CD4-positive, alpha-beta T cell (primary cell): ENCODE data around the gene ACOD1. TPM values are rescaled to one million over a fixed set of nuclear protein-coding genes. Genes with fewer than 3 reads are reported as not detected.
"Not testable (repeated sequence)": the region's sequence is repeated elsewhere in the genome, so short reads cannot be mapped to it uniquely, and the experiment has no call there.

Experiments
- ATAC-seq: fragments of 200-7000 bp; cut with Tn5 transposase; one replicate; pipeline ENCODE4 v1.10.0; 2022; ENCODE audit warnings: mild to moderate bottlenecking; ENCODE audit not compliant: poor library complexity
- CTCF ChIA-PET: fragments of 350-600 bp; sonication (Branson Sonifier 250); formaldehyde crosslinking; loops from one replicate; lab custom pipeline; 2021; ENCODE audit warnings: antibody characterized with exemption, inconsistent platforms; lab: Charles Lee
- POLR2A ChIA-PET: fragments of 350-600 bp; sonication (Branson Sonifier 250); formaldehyde crosslinking; loops from one replicate; lab custom pipeline; 2021; ENCODE audit warnings: antibody characterized with exemption, inconsistent platforms; lab: Charles Lee
- DNase-seq, 14 experiments: peaks; one replicate each; pipeline ENCODE4 v3.0.0-alpha.2; 2013 to 2020; ENCODE audit warnings: mixed read lengths in 2 of 14
- H3K27ac ChIP-seq, 2 donors: one replicate each; pipeline versions ENCODE4 v1.5.1 to v1.7.0; 2013; ENCODE audit warnings: low read length in 2 of 2, low read depth in 1 of 2, mild to moderate bottlenecking in 1 of 2
- H3K27me3 ChIP-seq, 2 experiments: 1 replicate in 1 of 2; 2 replicates in 1 of 2; pipeline versions ENCODE4 v1.6.1 to v1.7.0; 2013; ENCODE audit warnings: low read length in 2 of 2, control low read depth in 1 of 2, mild to moderate bottlenecking in 1 of 2, moderate library complexity in 1 of 2; ENCODE audit not compliant: insufficient read depth in 2 of 2, control insufficient read depth in 1 of 2
- H3K36me3 ChIP-seq: one replicate; pipeline ENCODE4 v1.6.1; 2013; ENCODE audit warnings: low read length, control low read depth; ENCODE audit not compliant: insufficient read depth
- H3K4me1 ChIP-seq: one replicate; pipeline ENCODE4 v1.6.1; 2013; ENCODE audit warnings: low read length, control low read depth; ENCODE audit not compliant: insufficient read depth
- H3K4me3 ChIP-seq: one replicate; pipeline ENCODE4 v1.5.1; 2013; ENCODE audit warnings: mild to moderate bottlenecking, low read length, moderate library complexity
- H3K9me3 ChIP-seq, 2 experiments: 1 replicate in 1 of 2; 2 replicates in 1 of 2; pipeline versions ENCODE4 v1.6.1 to v1.7.0; 2013; ENCODE audit warnings: low read length in 2 of 2, mild to moderate bottlenecking in 2 of 2, control low read depth in 1 of 2, moderate library complexity in 1 of 2; ENCODE audit not compliant: control insufficient read depth in 1 of 2, insufficient read depth in 1 of 2
- H3K27ac Mint-ChIP-seq: one replicate; pipeline ENCODE4 v1.8.0; 2020; ENCODE audit warnings: mixed read lengths
- H3K27me3 Mint-ChIP-seq: one replicate; pipeline ENCODE4 v1.8.0; 2021; ENCODE audit warnings: mixed read lengths
- H3K36me3 Mint-ChIP-seq: one replicate; pipeline ENCODE4 v1.8.0; 2021; ENCODE audit warnings: low read depth, mixed read lengths
- H3K4me1 Mint-ChIP-seq: one replicate; pipeline ENCODE4 v1.8.0; 2021; ENCODE audit warnings: low read depth, mixed read lengths
- H3K4me3 Mint-ChIP-seq: one replicate; pipeline ENCODE4 v1.8.0; 2020; ENCODE audit warnings: mild to moderate bottlenecking, mixed read lengths
- H3K9me3 Mint-ChIP-seq: one replicate; pipeline ENCODE4 v1.8.0; 2020; ENCODE audit warnings: mixed read lengths
- intact Hi-C, 2 experiments: fragments of 100-400 bp; cut with DNase I in 1 of 2; cut with micrococcal nuclease in 1 of 2; formaldehyde crosslinking; loops; one replicate each; pipeline versions ENCODE4 v1.15.1 to v1.9.0; 2023 to 2025; cut with DNase I, micrococcal nuclease
- total RNA-seq, 174 experiments: library from RNA in 2 of 174; stranded (reverse) in 2 of 174; gene quantifications; one replicate each; pipeline ENCODE4 v1.2.3 and lab custom pipeline; 2021 to 2026
- TF ChIP-seq, protein P1 (sequence below): fragments of 200-600 bp; IDR thresholded peaks from one replicate; pipeline ENCODE4 v1.8.0; 2022; ENCODE audit warnings: antibody characterized with exemption, mild to moderate bottlenecking

Gene ACOD1
- total RNA-seq, 2 experiments from 2014 or later: not detected

DNA sequence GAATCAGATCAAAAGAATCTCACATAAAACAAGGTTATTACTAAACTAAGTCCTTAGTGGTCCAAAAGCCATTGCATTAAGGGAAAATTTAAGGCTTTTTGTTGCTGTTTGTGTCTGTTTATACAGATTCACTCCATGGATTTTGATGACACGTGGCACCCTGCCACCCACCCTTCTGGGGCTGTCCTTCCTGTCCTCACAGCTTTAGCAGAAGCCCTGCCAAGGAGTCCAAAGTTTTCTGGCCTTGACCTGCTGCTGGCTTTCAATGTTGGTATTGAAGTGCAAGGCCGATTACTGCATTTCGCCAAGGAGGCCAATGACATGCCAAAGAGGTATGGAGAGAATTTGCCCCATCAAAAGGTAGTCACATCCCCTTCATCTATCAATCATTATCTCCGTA lies 6.9 kb downstream of the ACOD1 start:
- POLR2A ChIA-PET: no interaction called here
- peaks cover 1% of the 10 kb centered on the region for H3K9me3 Mint-ChIP-seq
- Histone ChIP-seq H3K9me3 (peaks cover 8 to 9% of the 10 kb centered on the region in 2 experiments), H3K27ac (no peak overlapping the region), H3K27me3 (peaks cover 3 to 5% of the 10 kb centered on the region in 2 experiments), H3K4me1 (no peaks in the 10 kb centered on the region), H3K4me3 (no peak overlapping the region), H3K36me3 (no peaks in the 10 kb centered on the region)
- DNase-seq (no peak), ATAC-seq (no peak)
- H3K36me3 Mint-ChIP-seq: peaks cover 1% of the 10 kb centered on the region
- peaks cover 20% of the 10 kb centered on the region for H3K27me3 Mint-ChIP-seq
- CTCF ChIA-PET: no interaction called here
- no peak overlapping the region for H3K27ac Mint-ChIP-seq
- no peaks in the 10 kb centered on the region for H3K4me1 Mint-ChIP-seq
- intact Hi-C loops: no loop called here
- TF ChIP-seq, protein P1, sequence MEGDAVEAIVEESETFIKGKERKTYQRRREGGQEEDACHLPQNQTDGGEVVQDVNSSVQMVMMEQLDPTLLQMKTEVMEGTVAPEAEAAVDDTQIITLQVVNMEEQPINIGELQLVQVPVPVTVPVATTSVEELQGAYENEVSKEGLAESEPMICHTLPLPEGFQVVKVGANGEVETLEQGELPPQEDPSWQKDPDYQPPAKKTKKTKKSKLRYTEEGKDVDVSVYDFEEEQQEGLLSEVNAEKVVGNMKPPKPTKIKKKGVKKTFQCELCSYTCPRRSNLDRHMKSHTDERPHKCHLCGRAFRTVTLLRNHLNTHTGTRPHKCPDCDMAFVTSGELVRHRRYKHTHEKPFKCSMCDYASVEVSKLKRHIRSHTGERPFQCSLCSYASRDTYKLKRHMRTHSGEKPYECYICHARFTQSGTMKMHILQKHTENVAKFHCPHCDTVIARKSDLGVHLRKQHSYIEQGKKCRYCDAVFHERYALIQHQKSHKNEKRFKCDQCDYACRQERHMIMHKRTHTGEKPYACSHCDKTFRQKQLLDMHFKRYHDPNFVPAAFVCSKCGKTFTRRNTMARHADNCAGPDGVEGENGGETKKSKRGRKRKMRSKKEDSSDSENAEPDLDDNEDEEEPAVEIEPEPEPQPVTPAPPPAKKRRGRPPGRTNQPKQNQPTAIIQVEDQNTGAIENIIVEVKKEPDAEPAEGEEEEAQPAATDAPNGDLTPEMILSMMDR: no peak
- no peak overlapping the region for H3K4me3 Mint-ChIP-seq

DNA sequence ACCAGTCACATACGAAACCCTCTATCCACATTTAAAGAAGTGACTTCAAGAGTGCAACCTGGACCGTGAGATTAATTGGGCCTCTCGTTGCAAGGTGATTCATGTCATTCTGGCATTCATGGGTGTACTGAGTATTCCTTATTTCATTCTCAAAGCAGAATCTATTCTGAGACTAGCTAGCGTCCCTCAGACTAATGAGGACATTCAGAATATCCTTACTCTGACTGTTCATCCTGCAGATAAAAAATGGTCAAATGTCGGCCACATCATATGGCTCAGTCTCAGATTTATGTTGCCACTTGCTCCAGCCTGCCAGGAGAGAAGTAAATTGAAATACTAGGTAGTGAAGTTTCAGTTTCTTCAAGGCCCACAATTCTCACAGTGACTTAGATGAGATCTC lies 7.3 kb downstream of the ACOD1 start:
- no peak overlapping the region for H3K4me3 ChIP-seq
- Mint-ChIP-seq H3K27me3 (peaks cover 20% of the 10 kb centered on the region), H3K36me3 (peaks cover 5% of the 10 kb centered on the region), H3K27ac (no peak overlapping the region), H3K9me3 (peaks cover 6% of the 10 kb centered on the region), H3K4me1 (no peaks in the 10 kb centered on the region), H3K4me3 (no peak overlapping the region)
- peaks cover 3 to 5% of the 10 kb centered on the region in 2 experiments for H3K27me3 ChIP-seq
- no peak overlapping the region for H3K27ac ChIP-seq
- no peak for DNase-seq
- no peak for ATAC-seq
- H3K36me3 ChIP-seq: no peaks in the 10 kb centered on the region
- ChIA-PET POLR2A (no interaction called here), CTCF (no interaction called here)
- TF ChIP-seq, protein P1: no peak
- intact Hi-C loops: no loop called here
- H3K4me1 ChIP-seq: no peaks in the 10 kb centered on the region
- peaks cover 9 to 13% of the 10 kb centered on the region in 2 experiments for H3K9me3 ChIP-seq

DNA sequence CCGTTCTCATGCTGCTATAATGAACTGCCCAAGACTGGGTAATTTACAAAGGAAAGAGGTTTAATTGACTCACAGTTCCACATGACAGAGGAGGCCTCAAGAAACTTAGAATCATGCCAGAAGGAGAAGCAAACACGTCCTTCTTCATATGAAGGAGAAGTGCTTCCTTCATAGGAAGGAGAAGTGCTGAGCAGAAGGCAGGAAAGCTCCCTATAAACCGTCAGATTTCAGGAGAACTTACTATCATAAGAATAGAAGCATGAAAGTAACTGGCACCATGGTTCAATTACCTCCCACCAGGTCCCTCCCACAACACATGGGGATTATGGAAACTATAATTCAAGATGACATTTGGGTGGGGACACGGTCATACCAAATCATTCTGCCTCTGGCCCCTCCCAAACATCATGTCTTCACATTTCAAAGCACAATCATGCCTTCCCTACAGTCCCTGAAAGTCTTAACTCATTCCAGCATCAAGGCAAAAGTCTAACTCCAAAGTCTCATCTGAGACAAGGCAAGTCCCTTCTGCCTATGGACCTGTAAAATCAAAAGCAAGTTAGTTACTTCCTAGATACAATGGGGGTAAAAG lies 10.6 kb downstream of the ACOD1 start:
- intact Hi-C loops: no loop called here
- peaks cover 13% of the 10 kb centered on the region for H3K9me3 Mint-ChIP-seq
- Histone ChIP-seq H3K27ac (no peak overlapping the region), H3K4me3 (no peak overlapping the region), H3K36me3 (no peaks in the 10 kb centered on the region), H3K27me3 (no peaks in the 10 kb centered on the region), H3K4me1 (no peaks in the 10 kb centered on the region), H3K9me3 (peaks cover 9 to 14% of the 10 kb centered on the region in 2 experiments)
- no peak for DNase-seq
- TF ChIP-seq, protein P1: no peak
- H3K4me3 Mint-ChIP-seq: no peak overlapping the region
- H3K36me3 Mint-ChIP-seq: peaks cover 5% of the 10 kb centered on the region
- H3K27me3 Mint-ChIP-seq: peaks cover 4% of the 10 kb centered on the region
- no peak overlapping the region for H3K27ac Mint-ChIP-seq
- no peak for ATAC-seq
- ChIA-PET POLR2A (no interaction called here), CTCF (no interaction called here)
- H3K4me1 Mint-ChIP-seq: no peaks in the 10 kb centered on the region

DNA sequence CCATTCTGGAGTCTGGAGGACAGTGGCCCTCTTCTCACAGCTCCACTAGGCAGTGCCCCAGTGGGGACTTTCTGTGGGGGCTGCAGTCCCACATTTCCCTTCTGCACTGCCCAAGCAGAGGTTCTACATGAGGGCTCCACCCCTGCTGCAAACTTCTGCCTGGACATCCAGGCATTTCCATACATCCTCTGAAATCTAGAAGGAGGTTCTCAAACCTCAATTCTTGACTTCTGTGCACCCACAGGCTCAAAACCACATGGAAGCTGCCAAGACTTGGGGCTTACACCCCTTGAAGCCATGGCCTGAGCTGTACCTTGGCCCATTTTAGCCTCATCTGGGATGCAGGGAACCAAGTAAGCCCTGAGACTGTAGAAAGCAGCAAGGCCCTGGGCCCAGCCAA lies 11.4 kb downstream of the ACOD1 start:
- H3K27me3 ChIP-seq, intact Hi-C loops, H3K27ac Mint-ChIP-seq, CTCF ChIA-PET, H3K36me3 ChIP-seq, ATAC-seq, H3K4me1 ChIP-seq, H3K27me3 Mint-ChIP-seq, DNase-seq, H3K4me3 ChIP-seq, H3K36me3 Mint-ChIP-seq, H3K4me1 Mint-ChIP-seq, POLR2A ChIA-PET, H3K4me3 Mint-ChIP-seq, H3K27ac ChIP-seq: not testable (repeated sequence)
- peaks cover 13% of the 10 kb centered on the region for H3K9me3 Mint-ChIP-seq
- peaks cover 9 to 14% of the 10 kb centered on the region in 2 experiments for H3K9me3 ChIP-seq
